HL-60 (cell line): Measurements from ENCODE around the gene VAMP8.

Experiments used
- DNase-seq, 2 experiments: peaks; one replicate each; pipeline ENCODE4 v3.0.0-alpha.2; 2010 to 2020; ENCODE audit warnings: low read depth in 1 of 2, low spot score in 1 of 2
- H3K27ac ChIP-seq: fragments of 250-450 bp; sonication (Bioruptor Pico); replicated peaks from 2 replicates; pipeline ENCODE4 v1.5.1; 2020; ENCODE audit warnings: mild to moderate bottlenecking, moderate library complexity
- H3K27me3 ChIP-seq: fragments of 250-450 bp; sonication (Bioruptor Pico); 2 replicates; pipeline ENCODE4 v1.5.1; 2021; ENCODE audit warnings: mild to moderate bottlenecking, moderate library complexity; ENCODE audit not compliant: insufficient read depth, poor library complexity, severe bottlenecking
- H3K4me3 ChIP-seq: replicated peaks from 2 replicates; pipeline ENCODE4 v1.5.1; 2011; ENCODE audit warnings: mild to moderate bottlenecking, control low read depth, low read length; ENCODE audit not compliant: insufficient read depth
- CTCF ChIP-seq: IDR thresholded peaks from one replicate; pipeline ENCODE4 v1.5.1; 2011; ENCODE audit warnings: low read length, control low read depth, inconsistent platforms; ENCODE audit not compliant: insufficient read depth
- GABPA ChIP-seq: IDR thresholded peaks from 2 replicates; pipeline ENCODE4 v1.6.1; 2012; ENCODE audit warnings: low read depth
- POLR2AphosphoS5 ChIP-seq: IDR thresholded peaks from 2 replicates; pipeline ENCODE4 v1.6.1; 2012; ENCODE audit warnings: low read depth
- REST ChIP-seq: IDR thresholded peaks from 2 replicates; pipeline ENCODE4 v1.6.1; 2012; ENCODE audit warnings: low read depth; ENCODE audit not compliant: insufficient replicate concordance
- SPI1 ChIP-seq: IDR thresholded peaks from 2 replicates; pipeline ENCODE4 v1.6.1; 2012; ENCODE audit warnings: low read depth, mild to moderate bottlenecking, borderline replicate concordance

The VAMP8 gene

GRCh38 chr2:85545780-85546240, 31.6 kb upstream of the VAMP8 start:
- peak in 1 of 2 experiments; percentile 59 for DNase-seq
- TF ChIP-seq GABPA (no peak), SPI1 (no peak), POLR2AphosphoS5 (no peak; the same call in 1 of the 2 replicates), REST (no peak), CTCF (no peak)
- no peaks in the 10 kb centered on the region for H3K27me3 ChIP-seq
- no peak overlapping the region for H3K4me3 ChIP-seq
- H3K27ac ChIP-seq: no peak overlapping the region

GRCh38 chr2:85547089-85547858, 30.1 kb upstream of the VAMP8 start:
- no peak for DNase-seq
- Histone ChIP-seq H3K27me3 (no peaks in the 10 kb centered on the region), H3K27ac (peak overlapping the region; percentile 24), H3K4me3 (no peak overlapping the region)
- no peak for TF ChIP-seq GABPA
- no peak; the same call in 1 of the 2 replicates for TF ChIP-seq POLR2AphosphoS5
- no peak for TF ChIP-seq CTCF
- no peak for TF ChIP-seq REST
- TF ChIP-seq SPI1: no peak

- peak; percentile 40; the same call in 1 of the 2 replicates for TF ChIP-seq POLR2AphosphoS5
- TF ChIP-seq REST: no peak
- TF ChIP-seq GABPA: no peak
- no peak for TF ChIP-seq CTCF
- TF ChIP-seq SPI1: peak; percentile 47; the same call in 1 of the 2 replicates
- Histone ChIP-seq H3K4me3 (no peak overlapping the region), H3K27ac (no peak overlapping the region), H3K27me3 (no peaks in the 10 kb centered on the region)
- DNase-seq: no peak
Measured at GRCh38 chr2:85547859-85548607, 29.4 kb upstream of the VAMP8 start.
